IPS-15b (cell line): ENCODE results near the gene RFXANK.

Experiments
- H3K27me3 ChIP-seq: one replicate; pipeline ENCODE4 v1.6.1; 2013; ENCODE audit warnings: low read length; ENCODE audit not compliant: control insufficient read depth, insufficient read depth
- H3K36me3 ChIP-seq: one replicate; pipeline ENCODE4 v1.6.1; 2013; ENCODE audit warnings: low read length; ENCODE audit not compliant: control insufficient read depth, insufficient read depth
- H3K4me1 ChIP-seq: one replicate; pipeline ENCODE4 v1.6.1; 2013; ENCODE audit warnings: mild to moderate bottlenecking, low read length; ENCODE audit not compliant: control insufficient read depth, insufficient read depth
- H3K4me3 ChIP-seq: one replicate; pipeline ENCODE4 v1.5.1; 2013; ENCODE audit warnings: low read depth, low read length
- H3K9ac ChIP-seq: one replicate; pipeline ENCODE4 v1.6.1; 2013; ENCODE audit warnings: low read depth, mild to moderate bottlenecking, low read length
- H3K9me3 ChIP-seq: one replicate; pipeline ENCODE4 v1.6.1; 2013; ENCODE audit warnings: mild to moderate bottlenecking, low read length; ENCODE audit not compliant: control insufficient read depth, insufficient read depth

Gene RFXANK

DNA sequence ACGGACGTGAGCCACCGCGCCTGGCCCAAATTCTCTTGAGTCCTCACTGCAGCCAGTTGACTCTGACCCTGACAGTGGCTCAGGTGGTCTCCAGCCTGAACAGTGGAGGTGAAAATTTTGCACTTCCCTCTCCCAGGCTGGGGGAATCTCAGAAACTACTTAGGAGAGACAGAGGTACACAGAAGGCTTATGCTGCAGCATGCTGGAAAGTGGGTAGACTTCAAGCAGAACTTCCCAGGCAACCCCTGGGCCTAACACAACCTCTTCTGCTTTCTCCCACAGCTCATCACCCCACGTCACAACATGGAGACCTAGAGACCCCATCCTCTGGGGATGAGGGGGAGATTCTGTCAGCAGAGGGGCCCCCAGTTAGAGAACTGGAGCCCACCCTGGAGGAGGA is 34.1 kb downstream of the RFXANK start:
- Histone ChIP-seq H3K4me3 (no peak overlapping the region), H3K9ac (no peak overlapping the region), H3K36me3 (no peaks in the 10 kb centered on the region), H3K27me3 (peaks cover 17% of the 10 kb centered on the region), H3K4me1 (no peaks in the 10 kb centered on the region), H3K9me3 (no peaks in the 10 kb centered on the region)

DNA sequence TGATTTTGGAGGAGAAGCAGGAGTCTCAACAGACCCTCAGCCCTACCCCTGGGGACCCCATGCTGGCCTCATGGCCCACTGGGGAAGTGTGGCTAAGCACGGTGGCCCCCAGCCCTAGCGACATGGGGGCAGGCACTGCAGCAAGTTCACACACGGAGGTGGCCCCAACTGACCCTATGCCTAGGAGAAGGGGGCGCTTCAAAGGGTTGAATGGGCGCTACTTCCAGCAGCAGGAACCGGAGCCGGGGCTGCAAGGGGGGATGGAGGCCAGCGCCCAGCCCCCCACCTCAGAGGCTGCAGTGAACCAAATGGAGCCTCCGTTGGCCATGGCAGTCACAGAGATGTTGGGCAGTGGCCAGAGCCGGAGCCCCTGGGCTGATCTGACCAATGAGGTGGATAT is 34.6 kb downstream of the RFXANK start:
- Histone ChIP-seq H3K4me3 (no peak overlapping the region), H3K36me3 (no peaks in the 10 kb centered on the region), H3K9ac (no peak overlapping the region), H3K27me3 (peaks cover 17% of the 10 kb centered on the region), H3K9me3 (no peaks in the 10 kb centered on the region), H3K4me1 (no peaks in the 10 kb centered on the region)

DNA sequence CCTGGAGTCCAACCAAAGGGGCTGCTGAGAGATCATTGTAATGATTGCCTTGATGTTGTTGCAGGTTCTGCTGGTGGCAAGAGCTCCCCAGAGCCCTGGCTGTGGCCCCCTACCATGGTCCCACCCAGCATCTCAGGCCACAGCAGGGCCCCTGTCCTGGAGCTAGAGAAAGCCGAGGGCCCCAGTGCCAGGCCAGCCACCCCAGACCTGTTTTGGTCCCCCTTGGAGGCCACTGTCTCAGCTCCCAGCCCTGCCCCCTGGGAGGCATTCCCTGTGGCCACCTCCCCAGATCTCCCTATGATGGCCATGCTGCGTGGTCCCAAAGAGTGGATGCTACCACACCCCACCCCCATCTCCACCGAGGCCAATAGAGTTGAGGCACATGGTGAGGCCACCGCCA is 35.2 kb downstream of the RFXANK start:
- Histone ChIP-seq H3K9ac (no peak overlapping the region), H3K4me1 (no peaks in the 10 kb centered on the region), H3K36me3 (no peaks in the 10 kb centered on the region), H3K27me3 (peaks cover 17% of the 10 kb centered on the region), H3K9me3 (no peaks in the 10 kb centered on the region), H3K4me3 (no peak overlapping the region)

DNA sequence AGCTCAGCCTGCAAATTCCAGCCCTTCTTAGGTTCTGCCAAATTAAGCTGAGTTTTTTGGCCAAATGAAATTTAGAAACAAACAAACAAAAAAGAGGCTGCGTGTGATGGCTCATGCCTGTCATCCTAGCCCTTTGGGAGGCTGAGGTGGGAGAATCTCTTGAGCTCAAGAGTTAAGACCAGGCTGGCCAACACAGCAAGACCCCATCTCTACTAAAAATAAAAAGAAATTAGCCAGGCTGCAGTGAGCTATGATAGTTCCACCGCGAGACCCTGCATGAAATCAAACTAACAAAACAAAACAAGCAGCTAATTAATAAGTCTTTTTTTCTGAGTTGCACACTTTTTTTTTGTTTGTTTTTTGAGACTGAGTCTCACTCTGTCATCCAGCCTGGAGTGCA is 37.6 kb downstream of the RFXANK start:
- no peak overlapping the region for H3K9ac ChIP-seq

DNA sequence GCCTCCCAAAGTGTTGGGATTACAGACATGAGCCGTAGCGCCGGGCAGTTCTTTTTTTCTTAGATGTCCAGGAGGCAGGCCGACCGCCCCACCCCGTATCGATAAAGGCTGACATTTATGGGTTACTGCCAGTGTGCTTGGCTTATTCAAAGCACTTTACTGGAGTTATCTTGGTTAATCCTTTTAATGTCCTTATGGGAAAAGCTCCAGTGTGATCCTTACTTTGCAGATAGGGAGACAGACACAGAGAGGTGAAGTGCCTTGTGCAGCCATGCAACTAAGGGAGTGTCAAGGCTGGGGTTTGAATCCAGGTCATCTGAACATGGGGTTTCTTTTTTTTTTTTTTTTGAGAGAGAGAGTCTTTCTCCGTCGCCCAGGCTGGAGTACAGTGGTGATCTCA is 38.9 kb downstream of the RFXANK start:
- Histone ChIP-seq H3K27me3 (peaks cover 6% of the 10 kb centered on the region), H3K9me3 (no peaks in the 10 kb centered on the region), H3K9ac (no peak overlapping the region), H3K4me1 (no peaks in the 10 kb centered on the region), H3K36me3 (no peaks in the 10 kb centered on the region), H3K4me3 (no peak overlapping the region)

More for the DNA sequence above, 37.6 kb downstream of the RFXANK start:
- Histone ChIP-seq H3K36me3 (no peaks in the 10 kb centered on the region), H3K27me3 (peaks cover 6% of the 10 kb centered on the region), H3K4me1 (no peaks in the 10 kb centered on the region), H3K4me3 (no peak overlapping the region), H3K9me3 (no peaks in the 10 kb centered on the region)

DNA sequence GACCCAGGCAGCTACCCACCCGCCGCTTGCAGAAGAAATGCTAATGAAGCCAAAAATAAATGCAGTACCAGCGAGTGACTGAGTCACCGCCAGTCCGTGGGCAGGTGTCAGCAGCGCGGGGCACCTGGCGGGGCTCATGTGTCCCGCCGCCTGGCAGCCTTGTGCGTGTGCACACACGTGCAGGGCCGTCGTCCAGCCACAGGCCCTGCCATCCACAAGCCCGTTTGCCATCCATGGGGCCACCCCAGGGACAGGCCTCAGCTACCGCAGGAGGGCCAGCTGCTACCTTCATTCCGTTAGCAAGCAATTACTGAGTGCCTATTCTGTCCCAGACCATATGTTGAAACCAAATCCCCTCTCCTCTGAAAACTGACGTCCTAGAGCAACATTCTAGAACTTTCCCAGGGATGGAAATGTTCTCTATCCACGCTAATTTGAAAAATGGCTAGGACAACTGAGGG is 40.2 kb downstream of the RFXANK start:
- Histone ChIP-seq H3K9me3 (no peaks in the 10 kb centered on the region), H3K4me1 (no peaks in the 10 kb centered on the region), H3K27me3 (peaks cover 2% of the 10 kb centered on the region), H3K4me3 (no peak overlapping the region), H3K9ac (no peak overlapping the region), H3K36me3 (no peaks in the 10 kb centered on the region)

DNA sequence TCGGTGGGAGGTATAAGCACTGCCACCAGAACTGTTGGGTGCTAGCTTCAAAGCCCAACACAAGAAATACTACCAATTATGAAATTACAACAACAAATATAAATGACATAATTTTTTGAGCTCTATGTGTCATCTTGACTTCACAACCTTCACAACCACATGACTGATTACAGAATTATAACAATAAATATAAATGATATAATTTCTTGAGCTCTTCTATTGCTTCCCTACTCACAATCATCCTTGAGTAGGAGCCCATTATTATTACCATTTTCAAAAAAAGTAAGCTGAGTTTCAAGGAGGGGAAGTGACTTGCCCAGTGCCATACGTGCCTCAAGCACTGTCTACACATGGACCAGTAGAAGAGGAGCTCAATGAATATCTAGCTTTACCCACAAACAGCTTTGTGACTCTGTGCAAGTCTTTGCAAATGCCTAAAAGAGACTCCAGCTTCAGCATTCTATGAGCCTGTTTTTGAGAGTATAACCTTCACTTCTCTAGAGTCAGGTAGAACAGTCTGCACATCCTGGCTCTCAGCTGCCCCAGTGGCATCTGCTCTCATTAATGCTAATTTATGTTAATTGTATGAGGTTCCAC is 42.3 kb downstream of the RFXANK start:
- H3K9me3 ChIP-seq: no peaks in the 10 kb centered on the region
- H3K27me3 ChIP-seq: no peaks in the 10 kb centered on the region
- H3K36me3 ChIP-seq: no peaks in the 10 kb centered on the region
- no peak overlapping the region for H3K4me3 ChIP-seq
- no peak overlapping the region for H3K9ac ChIP-seq
- H3K4me1 ChIP-seq: no peaks in the 10 kb centered on the region

DNA sequence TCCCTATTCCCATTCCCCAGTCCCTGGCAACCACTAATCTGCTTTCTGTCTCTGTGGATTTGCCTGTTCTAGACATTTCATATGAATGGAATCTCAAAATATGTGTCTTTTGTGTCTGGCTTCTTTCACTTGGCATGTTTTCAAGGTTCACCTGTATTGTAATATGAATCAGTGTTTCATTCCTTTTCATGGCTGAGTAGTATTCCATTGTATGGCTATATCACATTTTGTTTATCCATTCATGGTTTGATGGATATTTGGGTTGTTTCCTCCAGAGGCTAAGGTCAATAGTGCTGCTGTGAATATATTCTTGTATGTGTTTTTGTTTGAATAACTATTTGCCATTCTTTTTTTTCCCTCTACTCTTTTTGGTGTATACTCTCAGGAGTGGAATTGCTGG is 44.1 kb downstream of the RFXANK start:
- H3K9me3 ChIP-seq: no peaks in the 10 kb centered on the region
- H3K36me3 ChIP-seq: no peaks in the 10 kb centered on the region
- H3K9ac ChIP-seq: no peak overlapping the region
- H3K27me3 ChIP-seq: no peaks in the 10 kb centered on the region
- no peak overlapping the region for H3K4me3 ChIP-seq
- no peaks in the 10 kb centered on the region for H3K4me1 ChIP-seq

DNA sequence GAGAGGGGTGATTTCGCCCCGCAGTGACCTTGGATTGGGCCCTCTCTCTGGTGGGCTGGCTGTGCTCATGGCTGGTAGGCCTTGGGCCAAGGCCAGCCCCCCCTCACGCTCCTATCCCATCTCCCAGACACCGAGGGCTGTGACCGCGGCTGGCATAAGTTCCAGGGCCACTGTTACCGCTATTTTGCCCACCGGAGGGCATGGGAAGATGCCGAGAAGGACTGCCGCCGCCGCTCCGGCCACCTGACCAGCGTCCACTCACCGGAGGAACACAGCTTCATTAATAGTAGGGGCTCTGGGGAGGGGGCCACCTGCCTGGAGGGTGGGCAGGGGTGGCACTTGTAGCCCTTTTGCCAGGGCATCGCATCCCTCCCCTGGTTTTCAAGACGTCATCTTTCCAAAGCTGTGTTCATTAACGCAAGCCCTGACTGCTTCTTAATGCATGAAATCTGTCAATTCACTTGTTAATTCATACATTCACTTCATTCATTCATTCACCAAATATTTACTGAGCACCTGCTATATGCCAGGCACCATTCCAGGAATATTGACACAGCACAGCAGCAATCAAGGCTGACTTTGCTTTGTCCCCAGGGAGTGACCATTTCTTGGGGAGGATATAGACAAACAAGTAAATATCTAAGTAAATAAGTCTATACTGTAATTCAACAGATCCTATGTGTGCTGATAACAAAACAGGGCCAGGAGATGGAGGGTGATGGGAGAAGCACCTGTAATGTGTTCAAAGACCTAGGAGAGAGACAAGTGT is 46.3 kb downstream of the RFXANK start:
- Histone ChIP-seq H3K4me1 (no peaks in the 10 kb centered on the region), H3K9me3 (no peaks in the 10 kb centered on the region), H3K27me3 (no peaks in the 10 kb centered on the region), H3K9ac (no peak overlapping the region), H3K36me3 (no peaks in the 10 kb centered on the region), H3K4me3 (no peak overlapping the region)

DNA sequence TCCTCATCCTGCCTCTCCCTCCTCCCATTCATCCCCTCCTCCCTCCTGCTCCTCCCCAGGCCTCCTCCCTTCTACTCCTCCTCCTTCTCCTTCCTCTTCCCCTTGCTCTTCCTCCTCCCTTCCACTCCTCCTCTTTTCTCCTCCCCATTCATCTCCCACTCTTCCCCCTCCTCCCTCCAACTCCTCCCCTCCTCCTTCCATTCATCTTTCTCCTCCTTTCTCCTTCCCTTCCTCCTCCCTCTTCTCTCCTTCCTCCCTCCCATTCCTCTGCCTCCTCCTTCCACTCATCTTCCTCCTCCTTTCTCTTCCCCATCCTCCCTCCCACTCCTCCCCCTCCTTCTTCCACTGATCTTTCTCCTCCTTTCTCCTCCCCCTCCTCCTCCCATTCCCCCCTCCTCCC is 47.6 kb downstream of the RFXANK start:
- Histone ChIP-seq H3K27me3 (no peaks in the 10 kb centered on the region), H3K4me1 (no peaks in the 10 kb centered on the region), H3K36me3 (no peaks in the 10 kb centered on the region), H3K9ac (no peak overlapping the region), H3K4me3 (no peak overlapping the region), H3K9me3 (no peaks in the 10 kb centered on the region)

DNA sequence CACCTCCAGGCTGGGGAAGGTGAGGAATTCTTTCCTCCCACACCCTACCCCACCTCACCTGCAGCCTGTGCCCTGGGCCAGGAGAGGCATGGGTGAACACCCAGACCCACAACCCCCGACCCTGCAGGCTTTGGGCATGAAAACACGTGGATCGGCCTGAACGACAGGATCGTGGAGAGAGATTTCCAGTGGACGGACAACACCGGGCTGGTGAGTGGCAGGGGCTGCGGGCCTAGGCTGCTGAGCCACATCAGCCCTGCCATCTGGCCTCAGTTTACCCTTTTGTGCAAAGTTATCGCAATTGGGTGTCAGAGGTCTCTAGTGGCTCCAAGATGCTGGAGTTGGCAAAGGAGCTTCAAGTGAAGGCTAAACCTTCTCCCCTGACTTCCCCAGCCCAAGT is 48.4 kb downstream of the RFXANK start:
- no peaks in the 10 kb centered on the region for H3K9me3 ChIP-seq
- H3K9ac ChIP-seq: no peak overlapping the region
- H3K27me3 ChIP-seq: no peaks in the 10 kb centered on the region
- H3K4me1 ChIP-seq: no peaks in the 10 kb centered on the region
- no peak overlapping the region for H3K4me3 ChIP-seq
- H3K36me3 ChIP-seq: no peaks in the 10 kb centered on the region

DNA sequence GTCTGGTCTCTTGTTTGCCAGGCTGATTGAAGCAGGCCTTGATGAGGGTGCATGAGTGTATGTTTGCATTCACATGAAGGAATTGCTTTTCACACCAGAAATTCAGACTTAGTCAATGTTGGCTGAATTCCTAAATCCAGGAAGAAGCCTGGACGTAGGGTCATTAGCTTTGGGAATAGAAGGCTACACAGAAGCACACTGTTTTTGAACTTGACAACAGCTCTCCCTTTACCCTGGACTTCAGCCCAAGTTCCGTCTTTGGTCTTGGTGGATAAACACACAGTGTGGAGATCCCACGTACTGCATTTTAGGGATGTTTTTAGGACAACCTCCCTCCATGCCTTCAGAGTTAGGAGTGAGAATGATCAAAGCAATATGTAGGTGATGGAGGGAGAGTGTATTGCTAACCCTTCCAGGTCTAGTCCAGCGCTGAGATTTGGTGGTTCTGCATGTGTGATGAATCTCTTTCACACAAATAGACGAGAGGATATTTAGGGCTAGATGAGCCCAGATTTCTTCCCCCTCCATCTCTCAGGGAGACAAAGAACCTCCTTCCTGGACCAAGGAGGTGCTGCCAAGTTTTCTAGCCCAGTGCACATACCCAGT is 58.2 kb downstream of the RFXANK start:
- Histone ChIP-seq H3K36me3 (no peaks in the 10 kb centered on the region), H3K4me1 (no peaks in the 10 kb centered on the region), H3K4me3 (no peak overlapping the region), H3K9me3 (no peaks in the 10 kb centered on the region), H3K27me3 (peaks cover 8% of the 10 kb centered on the region), H3K9ac (no peak overlapping the region)
